SK-N-SH (cell line): ENCODE data around the gene DCDC1. TPM values are rescaled to one million over a fixed set of nuclear protein-coding genes. Genes with fewer than 3 reads are reported as not detected.

Source experiments
- CTCF ChIA-PET: fragments of 300-600, 350-600 bp; formaldehyde crosslinking; extraction: SDS; loops from one replicate; lab custom pipeline; 2021; lab: Yijun Ruan, JAX
- POLR2A ChIA-PET: fragments of 350-600 bp; sonication (Branson Sonifier 250); formaldehyde crosslinking; extraction: SDS; loops from one replicate; lab custom pipeline; 2020; ENCODE audit warnings: antibody characterized with exemption, inconsistent platforms; lab: Yijun Ruan, JAX
- DNase-seq: peaks from one replicate; pipeline ENCODE4 v3.0.0; 2012
- H2AFZ ChIP-seq: fragments of 200-600 bp; sonication (generic); 2 replicates; pipeline ENCODE4 v1.8.1; 2016; ENCODE audit warnings: antibody characterized with exemption, mild to moderate bottlenecking, low read depth
- H3F3A ChIP-seq: fragments of 200-600 bp; sonication (generic); replicated peaks from 2 replicates; pipeline ENCODE3; 2016; ENCODE audit warnings: antibody characterized with exemption, mild to moderate bottlenecking; ENCODE audit not compliant: insufficient read depth
- H3K27ac ChIP-seq, 2 experiments: fragments of 200-500 bp in 1 of 2; fragments of 200-600 bp in 1 of 2; sonication (Bioruptor generic) in 1 of 2; sonication (generic), shearing (Covaris generic) in 1 of 2; 2 replicates each; pipeline versions ENCODE4 v1.5.1 to v1.6.1; 2014 to 2016; ENCODE audit warnings: low read depth in 2 of 2, inconsistent platforms in 1 of 2, low read length in 1 of 2, mild to moderate bottlenecking in 1 of 2, mixed read lengths in 1 of 2
- H3K27me3 ChIP-seq: fragments of 200-600 bp; sonication (generic), shearing (Covaris generic); 2 replicates; pipeline ENCODE4 v1.6.1; 2016; ENCODE audit warnings: mixed run types; ENCODE audit not compliant: insufficient read depth
- H3K36me3 ChIP-seq, 2 experiments: fragments of 200-500 bp in 1 of 2; fragments of 200-600 bp in 1 of 2; sonication (Bioruptor generic) in 1 of 2; sonication (generic) in 1 of 2; replicated peaks in 1 of 2; 2 replicates each; pipeline versions ENCODE3 to v1.5.1; 2014 to 2016; ENCODE audit warnings: low read length in 1 of 2, mild to moderate bottlenecking in 1 of 2; ENCODE audit not compliant: insufficient read depth in 2 of 2, control insufficient read depth in 1 of 2
- H3K4me1 ChIP-seq, 2 experiments: fragments of 200-500 bp in 1 of 2; fragments of 200-600 bp in 1 of 2; sonication (Bioruptor generic) in 1 of 2; sonication (generic), shearing (Covaris generic) in 1 of 2; 2 replicates each; pipeline versions ENCODE4 v1.5.1 to v1.6.1; 2014 to 2016; ENCODE audit warnings: low read depth in 1 of 2, low read length in 1 of 2, mixed run types in 1 of 2; ENCODE audit not compliant: insufficient read depth in 2 of 2, control insufficient read depth in 1 of 2
- H3K4me2 ChIP-seq: fragments of 200-600 bp; sonication (generic), shearing (Covaris generic); 2 replicates; pipeline ENCODE4 v1.6.1; 2017; ENCODE audit warnings: mixed run types
- H3K4me3 ChIP-seq, 2 experiments: fragments of 200-500 bp in 1 of 2; fragments of 200-600 bp in 1 of 2; sonication (Bioruptor generic) in 1 of 2; sonication (generic), shearing (Covaris generic) in 1 of 2; 2 replicates each; pipeline versions ENCODE4 v1.5.1 to v1.8.1; 2014 to 2016; ENCODE audit warnings: low read depth in 2 of 2, inconsistent platforms in 1 of 2, low read length in 1 of 2, mild to moderate bottlenecking in 1 of 2, mixed read lengths in 1 of 2, moderate library complexity in 1 of 2
- H3K79me2 ChIP-seq: fragments of 200-600 bp; sonication (generic); 2 replicates; pipeline ENCODE4 v1.8.1; 2017; ENCODE audit warnings: mild to moderate bottlenecking; ENCODE audit not compliant: insufficient read depth
- H3K9ac ChIP-seq: fragments of 200-600 bp; sonication (generic); 2 replicates; pipeline ENCODE4 v1.6.1; 2017; ENCODE audit warnings: mixed run types
- H3K9me2 ChIP-seq: fragments of 200-600 bp; sonication (generic); 2 replicates; pipeline ENCODE4 v1.6.1; 2017; ENCODE audit warnings: mixed run types
- H3K9me3 ChIP-seq: fragments of 200-600 bp; sonication (generic); 2 replicates; pipeline ENCODE4 v1.6.1; 2017; ENCODE audit warnings: mixed run types, mild to moderate bottlenecking, moderate library complexity
- H4K20me1 ChIP-seq: fragments of 200-600 bp; sonication (generic); 2 replicates; pipeline ENCODE4 v1.6.1; 2017; ENCODE audit warnings: mild to moderate bottlenecking, mixed run types; ENCODE audit not compliant: insufficient read depth
- CHD2 ChIP-seq: fragments of 150-350 bp; IDR thresholded peaks from 2 replicates; pipeline ENCODE4 v1.6.1; 2018; ENCODE audit warnings: low read length; ENCODE audit not compliant: partially characterized antibody
- CTCF ChIP-seq: fragments of 200-600 bp; sonication (generic); IDR thresholded peaks from 2 replicates; pipeline ENCODE4 v1.6.1; 2017; ENCODE audit warnings: antibody characterized with exemption, mild to moderate bottlenecking, moderate library complexity
- EP300 ChIP-seq, 2 experiments: IDR thresholded peaks; 2 replicates each; pipeline versions ENCODE4 v1.4.0 to v1.6.1; 2012; ENCODE audit warnings: borderline replicate concordance in 1 of 2, low read depth in 1 of 2, low read length in 1 of 2
- EZH2phosphoT487 ChIP-seq: fragments of 200-600 bp; sonication (generic); IDR thresholded peaks from 2 replicates; pipeline ENCODE4 v1.6.1; 2017; ENCODE audit warnings: low read depth, mixed run types, mild to moderate bottlenecking, antibody characterized with exemption, moderate library complexity, borderline replicate concordance
- FOXJ3 ChIP-seq: sonication (generic); formaldehyde crosslinking; IDR thresholded peaks from 2 replicates; pipeline ENCODE4 v1.5.1; 2020; ENCODE audit warnings: mild to moderate bottlenecking, missing genetic modification reagents
- FOXM1 ChIP-seq: IDR thresholded peaks from 2 replicates; pipeline ENCODE4 v1.4.0; 2012; ENCODE audit warnings: low read depth, mild to moderate bottlenecking
- GABPA ChIP-seq: IDR thresholded peaks from 2 replicates; pipeline ENCODE4 v1.4.0; 2012; ENCODE audit warnings: low read depth, mild to moderate bottlenecking
- GATA2 ChIP-seq: sonication (generic); formaldehyde crosslinking; IDR thresholded peaks from 2 replicates; pipeline ENCODE4 v1.5.0; 2020; ENCODE audit warnings: mild to moderate bottlenecking, missing genetic modification reagents
- MAX ChIP-seq: IDR thresholded peaks from 2 replicates; pipeline ENCODE4 v1.4.0; 2012; ENCODE audit warnings: low read depth
- MXI1 ChIP-seq: IDR thresholded peaks from 2 replicates; pipeline ENCODE4 v1.6.1; 2012; ENCODE audit warnings: mild to moderate bottlenecking, low read depth, low read length, improper control_type of control experiment
- NFIC ChIP-seq: IDR thresholded peaks from 2 replicates; pipeline ENCODE4 v1.4.0; 2012; ENCODE audit warnings: borderline replicate concordance
- POLR2AphosphoS5 ChIP-seq: IDR thresholded peaks from 2 replicates; pipeline ENCODE4 v1.6.1; 2012; ENCODE audit warnings: low read depth, low read length
- RCOR1 ChIP-seq: fragments of 150-350 bp; IDR thresholded peaks from 2 replicates; pipeline ENCODE4 v1.6.1; 2017; ENCODE audit warnings: antibody characterized with exemption, low read length
- RFX5 ChIP-seq: IDR thresholded peaks from 2 replicates; pipeline ENCODE4 v1.6.1; 2012; ENCODE audit warnings: mild to moderate bottlenecking, improper control_type of control experiment, low read length
- RXRA ChIP-seq: IDR thresholded peaks from 2 replicates; pipeline ENCODE4 v1.4.0; 2012; ENCODE audit warnings: low read depth, mild to moderate bottlenecking, borderline replicate concordance
- SIN3A ChIP-seq: IDR thresholded peaks from 2 replicates; pipeline ENCODE4 v1.6.1; 2012; ENCODE audit warnings: low read depth, mild to moderate bottlenecking, low read length, moderate library complexity, borderline replicate concordance
- SMC3 ChIP-seq: IDR thresholded peaks from 2 replicates; pipeline ENCODE4 v1.6.1; 2012; ENCODE audit warnings: low read depth, low read length, improper control_type of control experiment
- TEAD4 ChIP-seq: IDR thresholded peaks from 2 replicates; pipeline ENCODE4 v1.4.0; 2012; ENCODE audit warnings: mild to moderate bottlenecking, borderline replicate concordance; ENCODE audit not compliant: insufficient read depth
- USF1 ChIP-seq: IDR thresholded peaks from 2 replicates; pipeline ENCODE4 v1.4.0; 2012; ENCODE audit warnings: low read depth, borderline replicate concordance
- USF2 ChIP-seq: fragments of 150-350 bp; IDR thresholded peaks from 2 replicates; pipeline ENCODE4 v1.6.1; 2017; ENCODE audit warnings: antibody characterized with exemption, low read length, low read depth, borderline replicate concordance
- YY1 ChIP-seq: IDR thresholded peaks from 2 replicates; pipeline ENCODE4 v1.4.0; 2012; ENCODE audit warnings: low read depth, mild to moderate bottlenecking
- WGBS: methylation state at CpG from one replicate; pipeline ENCODE4 v1.1.6; 2017; ENCODE audit warnings: low lambda C conversion rate; 5-methylcytosine and 5-hydroxymethylcytosine counted together
- polyA plus RNA-seq, 3 experiments: library from polyadenylated mRNA; depleted of rRNA; stranded (reverse); fragments of >200 nt; gene quantifications; 2 replicates each; pipeline ENCODE4 v1.2.3, GENCODE V29; 2012

DCDC1 gene
- polyA plus RNA-seq, 1 of the 3 experiments (the other 2 are of a cell fraction), result 0.12 TPM

- no peak overlapping the region for H3K27ac ChIP-seq
- H2AFZ ChIP-seq, result no peak overlapping the region
- no peaks in the 10 kb centered on the region for H4K20me1 ChIP-seq
- no peak for TF ChIP-seq SIN3A
- no peak for TF ChIP-seq RXRA
- TF ChIP-seq YY1, result no peak
- no peak for TF ChIP-seq USF2
- no peak for TF ChIP-seq FOXJ3 (CRISPR knock-in tag)
- no peak for TF ChIP-seq RFX5
- ChIA-PET POLR2A (no interaction called here), CTCF (no interaction called here)
- H3K79me2 ChIP-seq, result no peaks in the 10 kb centered on the region
- 0% methylated on average over 1 of the region's 1 CpG for WGBS
- H3K36me3 ChIP-seq, result no peaks in the 10 kb centered on the region
- no peak for DNase-seq
- H3K9me3 ChIP-seq, result no peaks in the 10 kb centered on the region
- no peak overlapping the region for H3K4me2 ChIP-seq
- H3K9ac ChIP-seq, result no peak overlapping the region
- no peaks in the 10 kb centered on the region for H3K9me2 ChIP-seq
- no peaks in the 10 kb centered on the region for H3F3A ChIP-seq
- no peaks in the 10 kb centered on the region for H3K27me3 ChIP-seq
- H3K4me3 ChIP-seq, result no peak overlapping the region
- H3K4me1 ChIP-seq, result peaks cover 0 to 2% of the 10 kb centered on the region in 2 experiments; a peak in 1 of 4 replicates
These were observed 538.9 kb downstream of the DCDC1 start for GRCh38 chr11:30830681-30831080.

GRCh38 chr11:30826911-30827310 is 542.6 kb downstream of the DCDC1 start:
- Histone ChIP-seq H3K27ac (no peak overlapping the region), H3K27me3 (no peaks in the 10 kb centered on the region), H3K9me2 (no peaks in the 10 kb centered on the region), H3K9me3 (no peaks in the 10 kb centered on the region), H4K20me1 (no peaks in the 10 kb centered on the region), H2AFZ (no peak overlapping the region), H3K9ac (no peak overlapping the region), H3F3A (no peaks in the 10 kb centered on the region), H3K79me2 (no peaks in the 10 kb centered on the region), H3K36me3 (no peaks in the 10 kb centered on the region), H3K4me1 (peaks cover 0 to 2% of the 10 kb centered on the region in 2 experiments; a peak in 1 of 4 replicates), H3K4me3 (no peak overlapping the region), H3K4me2 (no peak overlapping the region)
- TF ChIP-seq MXI1 (no peak), POLR2AphosphoS5 (no peak), RFX5 (no peak), SMC3 (no peak), CHD2 (no peak), YY1 (no peak), TEAD4 (no peak), FOXM1 (no peak), EZH2phosphoT487 (no peak), GATA2 (no peak), RCOR1 (no peak), SIN3A (no peak), NFIC (no peak), MAX (no peak), CTCF (no peak), GABPA (no peak), EP300 (IDR thresholded peaks at IDR 0.05; ENCODE audit: borderline replicate concordance in 1 of 2, low read depth in 1 of 2, low read length in 1 of 2) (no peak), USF1 (no peak)
- WGBS, result 11% methylated on average over 2 of the region's 4 CpGs
- DNase-seq, result no peak
- CTCF ChIA-PET, result interaction anchor here (1.1 kb wide), 1 partner anchor 28 kb away, joined by 3 read pairs; no protein-coding TSS in a partner anchor
- POLR2A ChIA-PET, result no interaction called here
